GM06990 (cell line): ENCODE results near the gene TIGD1.
"Not testable (repeated sequence)": the region's sequence is repeated elsewhere in the genome, so short reads cannot be mapped to it uniquely, and the experiment has no call there.

Source experiments
- DNase-seq: peaks from one replicate; pipeline ENCODE4 v3.0.0-alpha.2; 2011; ENCODE audit not compliant: insufficient read length; ENCODE audit errors: extremely low read depth
- H3K27me3 ChIP-seq: replicated peaks from 2 replicates; pipeline ENCODE4 v1.6.0; 2011; ENCODE audit warnings: low read length; ENCODE audit not compliant: control insufficient read depth, insufficient read depth
- H3K36me3 ChIP-seq: 2 replicates; pipeline ENCODE4 v1.5.1; 2011; ENCODE audit warnings: low read length; ENCODE audit not compliant: control insufficient read depth, insufficient read depth
- H3K4me3 ChIP-seq: replicated peaks from 2 replicates; pipeline ENCODE4 v1.5.1; 2011; ENCODE audit warnings: low read depth, mild to moderate bottlenecking, control low read depth, low read length
- CTCF ChIP-seq: IDR thresholded peaks from 2 replicates; pipeline ENCODE4 v1.5.1; 2011; ENCODE audit warnings: low read length, control low read depth, mild to moderate bottlenecking, inconsistent platforms; ENCODE audit not compliant: insufficient read depth, poor library complexity, severe bottlenecking

TIGD1 gene

GRCh38 chr2:232574674-232575403 lies 24.5 kb upstream of the TIGD1 start:
- Histone ChIP-seq H3K36me3 (peaks cover 28% of the 10 kb centered on the region), H3K27me3 (no peaks in the 10 kb centered on the region), H3K4me3 (no peak overlapping the region)
- TF ChIP-seq CTCF, result no peak
- no peak for DNase-seq

GRCh38 chr2:232573771-232574435 lies 23.5 kb upstream of the TIGD1 start:
- H3K4me3 ChIP-seq, result no peak overlapping the region
- no peak for DNase-seq
- TF ChIP-seq CTCF, result no peak
- no peaks in the 10 kb centered on the region for H3K27me3 ChIP-seq
- peaks cover 35% of the 10 kb centered on the region for H3K36me3 ChIP-seq

- no peak for DNase-seq
- TF ChIP-seq CTCF, result no peak
- H3K4me3 ChIP-seq, result no peak overlapping the region
- H3K36me3 ChIP-seq, result peaks cover 38% of the 10 kb centered on the region
- H3K27me3 ChIP-seq, result no peaks in the 10 kb centered on the region
Measured at GRCh38 chr2:232573042-232573441, 22.7 kb upstream of the TIGD1 start.

GRCh38 chr2:232571026-232571474 lies 20.7 kb upstream of the TIGD1 start:
- Histone ChIP-seq H3K4me3 (no peak overlapping the region), H3K27me3 (no peaks in the 10 kb centered on the region), H3K36me3 (peaks cover 39% of the 10 kb centered on the region)
- no peak for TF ChIP-seq CTCF
- no peak for DNase-seq

- peaks cover 39% of the 10 kb centered on the region for H3K36me3 ChIP-seq
- not testable (repeated sequence) for DNase-seq, H3K27me3 ChIP-seq, H3K4me3 ChIP-seq
Measured at GRCh38 chr2:232570481-232570880, 20.1 kb upstream of the TIGD1 start.

GRCh38 chr2:232569541-232569940 lies 19.2 kb upstream of the TIGD1 start:
- H3K27me3 ChIP-seq, result no peaks in the 10 kb centered on the region
- no peak for DNase-seq
- H3K36me3 ChIP-seq, result peaks cover 38% of the 10 kb centered on the region
- no peak for TF ChIP-seq CTCF
- H3K4me3 ChIP-seq, result no peak overlapping the region
